IMR-90 (cell line): ENCODE results near the gene DPF3. TPM values are rescaled to one million over a fixed set of nuclear protein-coding genes. Genes with fewer than 3 reads are reported as not detected.

Source experiments
- ATAC-seq: fragments of 200-7000 bp; cut with Tn5 transposase; 2 replicates; pipeline ENCODE4 v1.9.1; 2020; ENCODE audit warnings: low read depth, mild to moderate bottlenecking, moderate library complexity
- BruUV-seq: library from RNA; stranded (reverse); fragments of 400-500 nt; replicated peaks from 2 replicates; lab custom pipeline; 2021; lab: Mats Ljungman, UMichigan
- CTCF ChIA-PET: fragments of 300-600 bp; formaldehyde crosslinking; extraction: SDS; loops from one replicate; lab custom pipeline; 2021; ENCODE audit warnings: antibody characterized with exemption; lab: Yijun Ruan, JAX
- POLR2A ChIA-PET: fragments of 300-600 bp; sonication (Branson Sonifier 250); formaldehyde crosslinking; loops from one replicate; lab custom pipeline; 2022; ENCODE audit warnings: antibody characterized with exemption; ENCODE audit not compliant: unreplicated experiment; lab: Charles Lee
- DNase-seq: peaks from one replicate; pipeline ENCODE4 v3.0.0; 2013
- H2AFZ ChIP-seq: replicated peaks from 2 replicates; pipeline ENCODE3; 2013; ENCODE audit warnings: low read length, mild to moderate bottlenecking; ENCODE audit not compliant: poor library complexity
- H2AK5ac ChIP-seq: 2 replicates; pipeline ENCODE4 v1.6.1; 2013; ENCODE audit warnings: low read depth, low read length, inconsistent platforms
- H2AK9ac ChIP-seq: replicated peaks from 2 replicates; pipeline ENCODE3; 2013; ENCODE audit warnings: mild to moderate bottlenecking, low read depth, low read length, moderate library complexity; ENCODE audit not compliant: poor library complexity
- H2BK120ac ChIP-seq: 2 replicates; pipeline ENCODE4 v1.6.1; 2013; ENCODE audit warnings: low read depth, low read length, inconsistent platforms
- H2BK15ac ChIP-seq: 3 replicates; pipeline ENCODE4 v1.6.1; 2013; ENCODE audit warnings: low read depth, low read length, inconsistent platforms
- H2BK20ac ChIP-seq: 2 replicates; pipeline ENCODE4 v1.6.1; 2013; ENCODE audit warnings: low read depth, mild to moderate bottlenecking, inconsistent platforms, low read length, moderate library complexity
- H2BK5ac ChIP-seq: 2 replicates; pipeline ENCODE4 v1.6.1; 2013; ENCODE audit warnings: mild to moderate bottlenecking, low read depth, low read length, inconsistent platforms; ENCODE audit not compliant: poor library complexity, severe bottlenecking
- H3K14ac ChIP-seq: replicated peaks from 2 replicates; pipeline ENCODE4 v1.6.1; 2013; ENCODE audit warnings: low read depth, low read length, inconsistent platforms
- H3K18ac ChIP-seq: 2 replicates; pipeline ENCODE4 v1.6.1; 2013; ENCODE audit warnings: low read depth, low read length, control low read depth
- H3K23ac ChIP-seq: 2 replicates; pipeline ENCODE4 v1.6.1; 2013; ENCODE audit warnings: low read depth, low read length, inconsistent platforms
- H3K27ac ChIP-seq: 2 replicates; pipeline ENCODE4 v1.5.1; 2013; ENCODE audit warnings: mild to moderate bottlenecking, control low read depth, low read length; ENCODE audit not compliant: insufficient read depth
- H3K27me3 ChIP-seq: 2 replicates; pipeline ENCODE4 v1.6.1; 2013; ENCODE audit warnings: low read length; ENCODE audit not compliant: control insufficient read depth, insufficient read depth
- H3K36me3 ChIP-seq: 2 replicates; pipeline ENCODE4 v1.6.1; 2013; ENCODE audit warnings: low read length, mixed read lengths; ENCODE audit not compliant: control insufficient read depth, insufficient read depth
- H3K4ac ChIP-seq: 2 replicates; pipeline ENCODE4 v1.6.1; 2013; ENCODE audit warnings: low read depth, low read length, inconsistent platforms
- H3K4me1 ChIP-seq: 2 replicates; pipeline ENCODE4 v1.6.1; 2013; ENCODE audit warnings: low read length, mixed read lengths; ENCODE audit not compliant: control insufficient read depth, insufficient read depth
- H3K4me2 ChIP-seq: 2 replicates; pipeline ENCODE4 v1.6.1; 2013; ENCODE audit warnings: low read depth, mild to moderate bottlenecking, control low read depth, low read length, moderate library complexity
- H3K4me3 ChIP-seq: 2 replicates; pipeline ENCODE4 v1.5.1; 2013; ENCODE audit warnings: low read depth, mild to moderate bottlenecking, control low read depth, low read length, moderate library complexity; ENCODE audit not compliant: insufficient read depth
- H3K56ac ChIP-seq: 2 replicates; pipeline ENCODE4 v1.6.1; 2013; ENCODE audit warnings: low read length, inconsistent platforms; ENCODE audit not compliant: insufficient read depth; ENCODE audit errors: extremely low read depth
- H3K79me1 ChIP-seq, 2 experiments: 2 replicates each; pipeline ENCODE4 v1.6.1; 2013; ENCODE audit warnings: low read length in 2 of 2, inconsistent platforms in 1 of 2, low read depth in 1 of 2
- H3K9ac ChIP-seq: 2 replicates; pipeline ENCODE4 v1.6.1; 2013; ENCODE audit warnings: low read depth, low read length, control low read depth
- H3K9me1 ChIP-seq: 2 replicates; pipeline ENCODE4 v1.6.1; 2013; ENCODE audit warnings: low read length, inconsistent platforms; ENCODE audit not compliant: insufficient read depth
- H3K9me3 ChIP-seq: 2 replicates; pipeline ENCODE4 v1.6.1; 2013; ENCODE audit warnings: low read length; ENCODE audit not compliant: control insufficient read depth, insufficient read depth
- H4K20me1 ChIP-seq: 2 replicates; pipeline ENCODE4 v1.6.1; 2013; ENCODE audit warnings: low read length, inconsistent platforms; ENCODE audit not compliant: insufficient read depth
- H4K5ac ChIP-seq: 2 replicates; pipeline ENCODE4 v1.6.1; 2013; ENCODE audit warnings: mild to moderate bottlenecking, low read depth, low read length, control low read depth
- H4K8ac ChIP-seq, 2 experiments: 2 replicates each; pipeline ENCODE4 v1.6.1; 2013; ENCODE audit warnings: low read depth in 2 of 2, low read length in 2 of 2, control low read depth in 1 of 2, inconsistent platforms in 1 of 2
- H4K91ac ChIP-seq: 2 replicates; pipeline ENCODE4 v1.6.1; 2013; ENCODE audit warnings: low read depth, low read length, inconsistent platforms; ENCODE audit not compliant: insufficient read depth
- CEBPB ChIP-seq: IDR thresholded peaks from 2 replicates; pipeline ENCODE4 v1.6.1; 2012; ENCODE audit warnings: low read depth, low read length, improper control_type of control experiment
- CHD1 ChIP-seq: IDR thresholded peaks from 2 replicates; pipeline ENCODE4 v1.6.1; 2012; ENCODE audit warnings: low read depth, low read length, improper control_type of control experiment
- RAD21 ChIP-seq: IDR thresholded peaks from 2 replicates; pipeline ENCODE4 v1.6.1; 2012; ENCODE audit warnings: low read length, improper control_type of control experiment
- WGBS, 2 experiments: methylation state at CpG; one replicate each; pipeline versions ENCODE4 v1.1.5 to v1.1.7; 2013; ENCODE audit warnings: missing lambda C conversion rate in 2 of 2; ENCODE audit not compliant: insufficient read length in 1 of 2; ENCODE audit errors: extremely low coverage in 2 of 2; 5-methylcytosine and 5-hydroxymethylcytosine counted together
- dilution Hi-C: fragments of 300-500 bp; cut with HindIII; formaldehyde crosslinking; loops from one replicate; pipeline ENCODE4 v1.14.3; 2018; ENCODE audit warnings: low sequenced_read_pairs; ENCODE audit not compliant: unreplicated experiment
- in situ Hi-C: fragments of 300-500 bp; cut with MboI; formaldehyde crosslinking; loops from 3 replicates; pipeline ENCODE4 v1.14.3; 2019; ENCODE audit warnings: low sequenced_read_pairs, inconsistent platforms, mixed read lengths
- intact Hi-C: fragments of 100-400 bp; cut with micrococcal nuclease; formaldehyde crosslinking; loops from 2 replicates; pipeline ENCODE4 v1.10.0; 2022
- polyA plus RNA-seq, 3 experiments: library from polyadenylated mRNA; depleted of rRNA; stranded (reverse); fragments of >200 nt; gene quantifications; 2 replicates each; pipeline ENCODE4 v1.2.3, GENCODE V29; 2012; ENCODE audit warnings: low replicate concordance in 1 of 3
- total RNA-seq: library from RNA; depleted of rRNA; stranded (reverse); fragments of >200 nt; gene quantifications from 2 replicates; pipeline ENCODE4 v1.2.3, GENCODE V29; 2012

Gene DPF3
- total and polyA plus RNA-seq, 2 of the 4 experiments (the other 2 are of a cell fraction), result 30.5 to 32.8 TPM

GRCh38 chr14:72902801-72903530 is 9.1 kb upstream of the DPF3 start:
- Histone ChIP-seq H3K14ac (no peak overlapping the region), H4K5ac (no peak overlapping the region), H3K23ac (no peak overlapping the region), H3K27ac (no peak overlapping the region), H2BK5ac (no peak overlapping the region), H2AFZ (no peak overlapping the region), H4K20me1 (no peaks in the 10 kb centered on the region), H3K4ac (no peak overlapping the region), H3K4me1 (peaks cover 16% of the 10 kb centered on the region), H3K9me3 (no peaks in the 10 kb centered on the region), H3K36me3 (no peaks in the 10 kb centered on the region), H3K4me2 (no peak overlapping the region), H2BK120ac (peak overlapping the region; percentile 30; the same call in 1 of the 2 replicates), H3K56ac (no peak overlapping the region), H2BK15ac (no peak overlapping the region), H2AK9ac (no peak overlapping the region), H3K9me1 (peaks cover 11% of the 10 kb centered on the region), H3K27me3 (no peaks in the 10 kb centered on the region), H4K8ac (no peak overlapping the region), H3K18ac (no peak overlapping the region), H3K4me3 (no peak overlapping the region), H3K79me1 (no peaks in the 10 kb centered on the region), H2AK5ac (no peak overlapping the region; the same call in 1 of the 2 replicates), H4K91ac (no peak overlapping the region), H3K9ac (no peak overlapping the region), H2BK20ac (0 out of 2 replicates have a peak overlapping the region, but pooled peaks have one; percentile 51)
- WGBS, 2 experiments, result no CpG with 5 or more reads among the region's 5 CpGs
- POLR2A ChIA-PET, result no interaction called here
- in situ Hi-C loops (no loop called here), intact Hi-C loops (no loop called here), dilution Hi-C loops (no loop called here)
- CTCF ChIA-PET, result interaction anchor here (0.6 to 3.7 kb wide), 4 partner anchors 8 to 388 kb away, joined by 4 to 60 read pairs (median 6); no protein-coding TSS in a partner anchor
- DNase-seq (no peak), ATAC-seq (no peak)
- TF ChIP-seq CHD1, result no peak
- no peak for TF ChIP-seq CEBPB
- no peak for TF ChIP-seq RAD21
- no TSS peak for BruUV-seq
